Stimulated activated naive B cell treated with anti-CD40 and anti-IgM and Interleukin-4, amounts not matched to agents 10 μg/mL and 1 μg/mL and 100 μg/mL, for 72 hours (primary cell): Measurements from ENCODE around the gene GRIA1.

Experiments
- ATAC-seq, 2 donors: fragments of 150-1000 bp; cut with Tn5 transposase; replicated peaks; 2 replicates each; pipeline ENCODE4 v1.10.0; 2021; ENCODE audit warnings: moderate library complexity in 1 of 2
- DNase-seq: peaks from one replicate; pipeline ENCODE4 v3.0.0; 2021
- H3K27ac Mint-ChIP-seq: one replicate; pipeline ENCODE4 v1.8.0; 2022; ENCODE audit warnings: mild to moderate bottlenecking, mixed read lengths
- H3K27me3 Mint-ChIP-seq, 2 donors: one replicate each; pipeline ENCODE4 v1.8.0; 2022; ENCODE audit warnings: mixed read lengths in 2 of 2
- H3K36me3 Mint-ChIP-seq, 2 donors: one replicate each; pipeline ENCODE4 v1.8.0; 2022; ENCODE audit warnings: mixed read lengths in 2 of 2, mild to moderate bottlenecking in 1 of 2
- H3K4me1 Mint-ChIP-seq, 2 donors: one replicate each; pipeline ENCODE4 v1.8.0; 2022; ENCODE audit warnings: mixed read lengths in 2 of 2, mild to moderate bottlenecking in 1 of 2
- H3K4me3 Mint-ChIP-seq, 2 donors: one replicate each; pipeline ENCODE4 v1.8.0; 2022; ENCODE audit warnings: mild to moderate bottlenecking in 2 of 2, mixed read lengths in 2 of 2, moderate library complexity in 1 of 2
- H3K9me3 Mint-ChIP-seq, 2 donors: one replicate each; pipeline ENCODE4 v1.8.0; 2022; ENCODE audit warnings: mixed read lengths in 2 of 2, mild to moderate bottlenecking in 1 of 2

GRIA1 gene

GRCh38 chr5:153779836-153780235 is 289.4 kb downstream of the GRIA1 start:
- Mint-ChIP-seq H3K9me3 (peaks cover 2 to 6% of the 10 kb centered on the region in 2 donors), H3K27me3 (no peaks in the 10 kb centered on the region), H3K4me3 (no peak overlapping the region), H3K4me1 (no peaks in the 10 kb centered on the region), H3K36me3 (no peaks in the 10 kb centered on the region), H3K27ac (no peak overlapping the region)
- no peak for ATAC-seq
- DNase-seq: no peak

GRCh38 chr5:153780876-153781705 is 290.6 kb downstream of the GRIA1 start:
- H3K9me3 Mint-ChIP-seq: no peaks in the 10 kb centered on the region
- ATAC-seq (no peak), DNase-seq (no peak)
- no peaks in the 10 kb centered on the region for H3K4me1 Mint-ChIP-seq
- H3K27me3 Mint-ChIP-seq: no peaks in the 10 kb centered on the region
- H3K36me3 Mint-ChIP-seq: no peaks in the 10 kb centered on the region
- no peak overlapping the region for H3K4me3 Mint-ChIP-seq
- no peak overlapping the region for H3K27ac Mint-ChIP-seq

DNA sequence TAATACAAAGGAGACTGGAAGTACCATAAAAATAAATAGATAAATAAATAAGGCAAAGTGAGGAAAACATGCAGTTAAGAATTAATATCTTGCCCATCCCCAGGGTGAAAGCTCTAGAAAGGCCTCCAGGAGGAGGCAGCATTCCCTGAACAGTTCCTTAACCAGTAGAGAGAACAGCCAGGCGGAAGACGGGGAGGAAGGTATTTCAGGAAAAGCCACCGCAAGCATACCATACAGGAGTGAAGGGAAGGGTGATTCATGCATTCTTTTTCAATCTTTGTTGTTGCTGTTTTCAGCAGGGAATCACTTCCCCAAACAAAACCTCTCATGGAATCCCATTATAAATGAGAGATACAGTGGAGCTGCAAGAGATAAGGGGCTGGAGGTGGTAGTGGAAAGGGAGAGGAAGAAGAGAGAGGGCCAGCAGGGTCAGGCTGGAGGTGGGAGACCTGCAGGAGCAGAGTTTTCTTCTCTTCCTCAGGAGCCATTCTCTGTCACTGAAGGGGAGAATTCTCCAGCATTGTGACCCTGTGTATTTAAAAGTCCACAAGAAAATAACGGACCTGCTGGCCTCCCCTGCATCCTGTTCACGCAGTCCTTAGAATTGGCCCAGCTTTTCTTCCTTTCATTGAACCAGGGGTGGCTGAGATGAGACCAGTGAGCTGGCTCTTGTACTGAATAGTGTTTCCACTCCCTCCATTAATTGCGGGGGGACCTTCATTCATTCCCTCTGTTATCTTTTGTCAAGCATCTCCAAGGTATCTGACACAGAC is 292.3 kb downstream of the GRIA1 start:
- DNase-seq (no peak), ATAC-seq (no peak)
- H3K27ac Mint-ChIP-seq: no peak overlapping the region
- H3K4me1 Mint-ChIP-seq: no peaks in the 10 kb centered on the region
- H3K27me3 Mint-ChIP-seq: no peaks in the 10 kb centered on the region
- no peaks in the 10 kb centered on the region for H3K9me3 Mint-ChIP-seq
- no peaks in the 10 kb centered on the region for H3K36me3 Mint-ChIP-seq
- H3K4me3 Mint-ChIP-seq: no peak overlapping the region

- Mint-ChIP-seq H3K4me3 (no peak overlapping the region), H3K9me3 (no peaks in the 10 kb centered on the region), H3K36me3 (no peaks in the 10 kb centered on the region), H3K27ac (no peak overlapping the region), H3K27me3 (no peaks in the 10 kb centered on the region), H3K4me1 (no peaks in the 10 kb centered on the region)
- DNase-seq (no peak), ATAC-seq (no peak)
Observed at GRCh38 chr5:153783362-153783658, 292.8 kb downstream of the GRIA1 start.

DNA sequence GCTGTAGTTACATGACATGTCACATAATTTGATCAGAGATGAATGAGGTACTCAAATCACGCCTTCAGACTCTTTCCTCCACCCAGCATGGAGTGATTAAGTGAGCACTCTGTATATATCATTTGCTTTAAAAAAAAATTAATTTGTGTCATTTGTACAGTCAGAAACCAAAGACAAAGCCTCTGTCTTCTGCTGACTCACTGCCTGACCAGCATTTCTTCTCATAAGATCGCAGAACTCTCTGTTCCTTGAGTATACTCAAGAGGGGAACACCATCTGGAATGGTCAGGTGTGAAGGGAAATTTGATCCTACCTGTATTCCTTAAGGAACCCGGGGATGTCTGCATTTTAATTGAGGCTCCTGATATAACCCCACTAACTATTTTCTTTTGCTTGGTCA is 293.8 kb downstream of the GRIA1 start:
- H3K27ac Mint-ChIP-seq: no peak overlapping the region
- H3K27me3 Mint-ChIP-seq: no peaks in the 10 kb centered on the region
- H3K9me3 Mint-ChIP-seq: no peaks in the 10 kb centered on the region
- H3K4me1 Mint-ChIP-seq: no peaks in the 10 kb centered on the region
- ATAC-seq: no peak
- DNase-seq: no peak
- no peaks in the 10 kb centered on the region for H3K36me3 Mint-ChIP-seq
- no peak overlapping the region for H3K4me3 Mint-ChIP-seq

GRCh38 chr5:153791339-153791738 is 300.9 kb downstream of the GRIA1 start:
- Mint-ChIP-seq H3K27ac (no peak overlapping the region), H3K4me1 (no peaks in the 10 kb centered on the region)

DNA sequence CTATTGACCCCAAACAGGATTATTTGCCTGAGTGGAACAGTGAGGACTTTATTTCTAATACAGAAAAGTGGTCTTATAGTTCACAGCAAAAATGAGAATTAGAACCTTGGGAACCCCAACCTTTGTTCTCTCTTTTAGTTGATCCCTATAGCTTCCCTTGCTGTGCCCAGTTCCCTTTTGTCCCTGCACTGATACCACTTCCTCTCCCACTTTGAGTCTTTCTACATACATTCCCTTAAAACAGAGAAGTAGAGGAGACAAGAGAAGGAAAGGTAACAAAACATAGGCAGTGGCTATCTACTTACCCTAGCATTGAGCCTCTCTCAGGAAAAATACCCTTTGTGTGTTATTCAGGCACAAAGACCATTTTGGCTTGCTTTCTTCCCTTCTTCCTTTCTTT is 301.8 kb downstream of the GRIA1 start:
- Mint-ChIP-seq H3K27me3 (no peaks in the 10 kb centered on the region), H3K9me3 (peaks cover 0 to 3% of the 10 kb centered on the region in 2 donors), H3K27ac (no peak overlapping the region), H3K4me3 (no peak overlapping the region), H3K36me3 (no peaks in the 10 kb centered on the region), H3K4me1 (no peaks in the 10 kb centered on the region)
- DNase-seq (no peak), ATAC-seq (no peak)

More at GRCh38 chr5:153791339-153791738, 300.9 kb downstream of the GRIA1 start:
- Mint-ChIP-seq H3K9me3 (peaks cover 0 to 3% of the 10 kb centered on the region in 2 donors), H3K36me3 (no peaks in the 10 kb centered on the region), H3K27me3 (no peaks in the 10 kb centered on the region), H3K4me3 (no peak overlapping the region)
- no peak for DNase-seq
- ATAC-seq: no peak

DNA sequence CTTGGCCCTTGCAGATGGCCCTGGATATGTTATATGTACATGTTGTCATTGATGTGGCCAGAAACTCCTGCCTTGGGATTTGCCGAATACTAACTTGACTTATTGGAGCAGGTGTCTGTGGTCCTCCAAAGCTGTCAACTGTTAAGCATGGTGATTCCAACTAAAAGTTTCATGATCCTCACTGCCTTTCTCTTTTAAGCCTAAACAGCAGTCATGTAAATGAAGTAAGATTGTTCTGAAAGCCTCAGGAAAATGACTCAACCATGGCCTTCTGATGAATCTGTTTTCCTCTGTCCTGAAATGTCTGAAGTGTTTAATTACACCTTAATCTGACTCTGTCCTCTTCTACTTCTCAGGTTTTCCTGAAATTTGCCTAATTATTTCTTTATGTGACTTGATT is 303.2 kb downstream of the GRIA1 start:
- H3K36me3 Mint-ChIP-seq: no peaks in the 10 kb centered on the region
- DNase-seq: no peak
- H3K4me1 Mint-ChIP-seq: no peaks in the 10 kb centered on the region
- H3K4me3 Mint-ChIP-seq: no peak overlapping the region
- peaks cover 0 to 3% of the 10 kb centered on the region in 2 donors for H3K9me3 Mint-ChIP-seq
- H3K27me3 Mint-ChIP-seq: no peaks in the 10 kb centered on the region
- H3K27ac Mint-ChIP-seq: no peak overlapping the region
- no peak for ATAC-seq

DNA sequence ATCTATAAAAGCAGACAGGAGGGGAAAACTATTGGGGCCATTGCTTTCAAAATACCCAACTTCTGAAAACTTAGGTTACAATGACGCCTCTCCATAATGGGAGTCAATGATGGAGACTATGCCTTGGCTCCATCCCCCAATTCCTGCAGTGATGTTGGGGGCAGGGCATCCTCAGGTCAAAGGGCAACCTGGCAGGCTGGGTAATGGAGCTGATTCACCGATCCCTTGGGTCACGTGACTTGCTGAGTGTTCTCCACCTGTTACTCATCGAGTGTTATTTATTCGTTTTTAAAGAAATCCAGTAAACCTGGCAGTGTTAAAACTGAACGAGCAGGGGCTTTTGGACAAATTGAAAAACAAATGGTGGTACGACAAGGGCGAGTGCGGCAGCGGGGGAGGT is 303.9 kb downstream of the GRIA1 start:
- ATAC-seq: no peak
- no peaks in the 10 kb centered on the region for H3K27me3 Mint-ChIP-seq
- no peak for DNase-seq
- peaks cover 0 to 3% of the 10 kb centered on the region in 2 donors for H3K9me3 Mint-ChIP-seq
- H3K4me1 Mint-ChIP-seq: no peaks in the 10 kb centered on the region
- H3K36me3 Mint-ChIP-seq: no peaks in the 10 kb centered on the region
- no peak overlapping the region for H3K4me3 Mint-ChIP-seq
- H3K27ac Mint-ChIP-seq: no peak overlapping the region

- Mint-ChIP-seq H3K4me1 (no peaks in the 10 kb centered on the region), H3K9me3 (peaks cover 0 to 3% of the 10 kb centered on the region in 2 donors), H3K27ac (no peak overlapping the region), H3K27me3 (no peaks in the 10 kb centered on the region), H3K4me3 (no peak overlapping the region), H3K36me3 (no peaks in the 10 kb centered on the region)
- ATAC-seq: no peak
- no peak for DNase-seq
Observed at GRCh38 chr5:153796527-153796926, 306.1 kb downstream of the GRIA1 start.

GRCh38 chr5:153797484-153797883 is 307.0 kb downstream of the GRIA1 start:
- no peaks in the 10 kb centered on the region for H3K4me1 Mint-ChIP-seq
- ATAC-seq (no peak), DNase-seq (no peak)
- H3K27ac Mint-ChIP-seq: no peak overlapping the region
- no peaks in the 10 kb centered on the region for H3K36me3 Mint-ChIP-seq
- no peaks in the 10 kb centered on the region for H3K27me3 Mint-ChIP-seq
- H3K9me3 Mint-ChIP-seq: peaks cover 0 to 3% of the 10 kb centered on the region in 2 donors
- H3K4me3 Mint-ChIP-seq: no peak overlapping the region

DNA sequence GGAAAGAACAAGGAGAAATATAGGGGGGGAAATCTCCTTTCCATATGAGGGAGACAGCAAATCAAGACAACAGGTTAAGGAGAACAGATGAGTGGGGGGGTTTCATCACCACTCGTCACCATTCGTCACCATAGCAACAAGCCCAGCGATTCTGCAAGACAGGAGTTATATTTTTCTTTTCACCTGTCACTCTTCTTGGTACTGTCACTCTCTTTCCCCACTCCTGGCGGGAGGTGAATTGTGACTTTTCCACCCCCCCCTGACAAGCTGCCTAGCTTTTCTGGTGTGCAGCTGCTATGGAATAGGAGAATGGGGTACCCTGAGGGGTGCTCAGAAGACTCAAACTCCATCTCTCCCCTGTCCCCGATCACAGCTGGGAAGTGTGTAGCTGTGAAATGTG is 308.4 kb downstream of the GRIA1 start:
- ATAC-seq (no peak), DNase-seq (no peak)
- Mint-ChIP-seq H3K27me3 (no peaks in the 10 kb centered on the region), H3K9me3 (peaks cover 0 to 3% of the 10 kb centered on the region in 2 donors), H3K4me1 (no peaks in the 10 kb centered on the region), H3K36me3 (no peaks in the 10 kb centered on the region), H3K4me3 (no peak overlapping the region), H3K27ac (no peak overlapping the region)

GRCh38 chr5:153799466-153799865 is 309.0 kb downstream of the GRIA1 start:
- Mint-ChIP-seq H3K4me3 (no peak overlapping the region), H3K9me3 (peaks cover 0 to 1% of the 10 kb centered on the region in 2 donors), H3K27ac (no peak overlapping the region), H3K27me3 (no peaks in the 10 kb centered on the region), H3K36me3 (no peaks in the 10 kb centered on the region), H3K4me1 (no peaks in the 10 kb centered on the region)
- no peak for DNase-seq
- no peak for ATAC-seq

GRCh38 chr5:153802050-153802821 is 311.8 kb downstream of the GRIA1 start:
- Mint-ChIP-seq H3K36me3 (no peaks in the 10 kb centered on the region), H3K4me1 (no peaks in the 10 kb centered on the region), H3K27ac (no peak overlapping the region), H3K9me3 (peaks cover 0 to 1% of the 10 kb centered on the region in 2 donors), H3K27me3 (no peaks in the 10 kb centered on the region), H3K4me3 (no peak overlapping the region)
- ATAC-seq (no peak), DNase-seq (no peak)
